ENCODE results near the gene ARL14EPL.

Gene ARL14EPL

GRCh38 chr5:116013936-116014335 lies 18.3 kb upstream of the ARL14EPL start:
- Mint-ChIP-seq H3K9me3 (no peaks in the 10 kb centered on the region), H3K27me3 (ENCODE audit: low read depth, poor library complexity) (peaks cover 4% of the 10 kb centered on the region), H3K27ac (no peak overlapping the region), H3K4me3 (no peak overlapping the region), H3K4me1 (no peaks in the 10 kb centered on the region), H3K36me3 (ENCODE audit: low read depth) (no peaks in the 10 kb centered on the region)
- TF ChIP-seq, protein P1, sequence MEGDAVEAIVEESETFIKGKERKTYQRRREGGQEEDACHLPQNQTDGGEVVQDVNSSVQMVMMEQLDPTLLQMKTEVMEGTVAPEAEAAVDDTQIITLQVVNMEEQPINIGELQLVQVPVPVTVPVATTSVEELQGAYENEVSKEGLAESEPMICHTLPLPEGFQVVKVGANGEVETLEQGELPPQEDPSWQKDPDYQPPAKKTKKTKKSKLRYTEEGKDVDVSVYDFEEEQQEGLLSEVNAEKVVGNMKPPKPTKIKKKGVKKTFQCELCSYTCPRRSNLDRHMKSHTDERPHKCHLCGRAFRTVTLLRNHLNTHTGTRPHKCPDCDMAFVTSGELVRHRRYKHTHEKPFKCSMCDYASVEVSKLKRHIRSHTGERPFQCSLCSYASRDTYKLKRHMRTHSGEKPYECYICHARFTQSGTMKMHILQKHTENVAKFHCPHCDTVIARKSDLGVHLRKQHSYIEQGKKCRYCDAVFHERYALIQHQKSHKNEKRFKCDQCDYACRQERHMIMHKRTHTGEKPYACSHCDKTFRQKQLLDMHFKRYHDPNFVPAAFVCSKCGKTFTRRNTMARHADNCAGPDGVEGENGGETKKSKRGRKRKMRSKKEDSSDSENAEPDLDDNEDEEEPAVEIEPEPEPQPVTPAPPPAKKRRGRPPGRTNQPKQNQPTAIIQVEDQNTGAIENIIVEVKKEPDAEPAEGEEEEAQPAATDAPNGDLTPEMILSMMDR (IDR thresholded peaks at IDR 0.05), result no peak
- no peak for DNase-seq

DNA sequence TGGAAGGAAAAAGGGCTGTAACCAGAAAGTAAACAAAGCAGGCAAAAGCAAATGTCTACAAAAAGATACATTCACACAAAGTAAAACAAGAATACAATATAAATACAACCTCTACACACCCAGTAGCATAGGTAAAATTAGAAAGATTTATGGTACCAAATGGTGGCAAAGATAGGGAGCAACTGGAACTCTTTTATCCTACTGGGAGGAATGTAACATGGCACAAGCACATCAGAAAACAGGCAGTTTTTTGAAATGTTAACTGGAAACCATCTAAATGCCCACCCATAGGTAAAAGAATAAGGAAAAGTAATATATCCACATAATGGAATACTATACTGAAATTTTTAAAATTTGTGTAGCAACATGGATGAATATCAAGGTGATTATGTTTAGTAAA lies 8.7 kb upstream of the ARL14EPL start:
- TF ChIP-seq, protein P1 (IDR thresholded peaks at IDR 0.05), result no peak
- no peak for DNase-seq
- Mint-ChIP-seq H3K36me3 (ENCODE audit: low read depth) (no peaks in the 10 kb centered on the region), H3K27ac (no peak overlapping the region), H3K4me3 (no peak overlapping the region), H3K9me3 (no peaks in the 10 kb centered on the region), H3K27me3 (ENCODE audit: low read depth, poor library complexity) (no peaks in the 10 kb centered on the region), H3K4me1 (peaks cover 14% of the 10 kb centered on the region)

DNA sequence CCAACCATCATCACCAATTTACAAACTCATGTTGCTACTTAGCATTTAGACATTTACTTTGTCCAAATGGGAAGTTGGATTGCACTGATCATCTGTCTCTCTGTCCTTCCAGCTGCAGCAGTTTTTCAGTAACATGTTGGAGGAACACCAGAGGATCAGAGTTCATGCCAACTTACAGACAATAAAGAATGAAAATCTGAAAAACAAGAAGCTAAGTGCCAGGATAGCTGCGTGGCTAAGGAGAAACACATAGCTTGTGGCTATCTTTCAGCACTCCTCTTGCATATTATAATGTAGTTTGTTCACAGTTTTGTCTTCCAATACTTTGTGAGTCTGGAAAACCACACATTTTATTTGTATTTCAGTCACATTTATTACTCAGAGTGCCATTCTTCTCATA lies 6.4 kb upstream of the ARL14EPL start:
- H3K27ac Mint-ChIP-seq, result no peak overlapping the region
- H3K9me3 Mint-ChIP-seq, result no peaks in the 10 kb centered on the region
- no peaks in the 10 kb centered on the region for H3K36me3 Mint-ChIP-seq (ENCODE audit: low read depth)
- TF ChIP-seq, protein P1 (IDR thresholded peaks at IDR 0.05), result no peak
- H3K27me3 Mint-ChIP-seq (ENCODE audit: low read depth, poor library complexity), result peaks cover 4% of the 10 kb centered on the region
- no peak overlapping the region for H3K4me3 Mint-ChIP-seq
- H3K4me1 Mint-ChIP-seq, result peaks cover 14% of the 10 kb centered on the region
- no peak for DNase-seq

DNA sequence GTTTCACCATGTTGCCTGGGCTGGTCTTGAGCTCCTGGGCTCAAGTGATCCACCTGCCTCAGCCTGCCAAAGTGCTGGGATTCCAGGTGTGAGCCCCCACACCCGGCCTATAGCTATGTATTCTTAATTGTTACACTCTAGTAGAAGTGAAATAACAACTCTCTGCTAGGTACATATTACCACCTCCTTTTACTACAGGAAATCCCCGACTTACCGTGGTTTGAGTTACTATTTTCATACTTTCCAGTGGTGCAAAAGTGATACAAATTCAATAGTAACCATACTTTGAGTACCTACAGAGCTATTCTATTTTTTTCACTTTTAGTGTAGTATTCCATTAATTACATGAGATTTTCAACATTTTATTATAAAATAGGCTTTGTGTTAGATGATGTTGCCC lies 719 bp downstream of the ARL14EPL start:
- H3K27me3 Mint-ChIP-seq (ENCODE audit: low read depth, poor library complexity), result peaks cover 7% of the 10 kb centered on the region
- no peak overlapping the region for H3K27ac Mint-ChIP-seq
- H3K4me3 Mint-ChIP-seq, result no peak overlapping the region
- no peaks in the 10 kb centered on the region for H3K36me3 Mint-ChIP-seq (ENCODE audit: low read depth)
- TF ChIP-seq, protein P1 (IDR thresholded peaks at IDR 0.05), result no peak
- no peaks in the 10 kb centered on the region for H3K9me3 Mint-ChIP-seq
- H3K4me1 Mint-ChIP-seq, result no peaks in the 10 kb centered on the region
- DNase-seq, result no peak

- H3K36me3 Mint-ChIP-seq (ENCODE audit: low read depth), result no peaks in the 10 kb centered on the region
- no peaks in the 10 kb centered on the region for H3K4me1 Mint-ChIP-seq
- no peak overlapping the region for H3K4me3 Mint-ChIP-seq
- H3K27me3 Mint-ChIP-seq (ENCODE audit: low read depth, poor library complexity), result peaks cover 8% of the 10 kb centered on the region
- H3K9me3 Mint-ChIP-seq, result no peaks in the 10 kb centered on the region
- DNase-seq, result no peak
- no peak overlapping the region for H3K27ac Mint-ChIP-seq
- TF ChIP-seq, protein P1 (IDR thresholded peaks at IDR 0.05), result no peak
These were observed 2.9 kb downstream of the ARL14EPL start for GRCh38 chr5:116035123-116035522.

GRCh38 chr5:116037236-116037822 lies 5.1 kb downstream of the ARL14EPL start:
- Mint-ChIP-seq H3K4me3 (no peak overlapping the region), H3K27me3 (ENCODE audit: low read depth, poor library complexity) (peaks cover 12% of the 10 kb centered on the region), H3K27ac (no peak overlapping the region), H3K36me3 (ENCODE audit: low read depth) (no peaks in the 10 kb centered on the region), H3K9me3 (no peaks in the 10 kb centered on the region), H3K4me1 (no peaks in the 10 kb centered on the region)
- TF ChIP-seq, protein P1 (IDR thresholded peaks at IDR 0.05), result no peak
- DNase-seq, result no peak

Measured in nephron progenitor cell (in vitro differentiated cells).